Lung (tissue), 12 donors: Measurements from ENCODE around the gene CYP4F8. TPM values are rescaled to one million over a fixed set of nuclear protein-coding genes. Genes with fewer than 3 reads are reported as not detected.
"Not testable (repeated sequence)": the region's sequence is repeated elsewhere in the genome, so short reads cannot be mapped to it uniquely, and the experiment has no call there.

Experiments used
- ATAC-seq: fragments of 200-7000 bp; cut with Tn5 transposase; one replicate; pipeline ENCODE4 v1.9.1; 2020; ENCODE audit warnings: moderate number of reproducible peaks; ENCODE audit not compliant: insufficient read depth, low FRiP score
- DNase-seq, 3 donors: peaks; one replicate each; pipeline ENCODE4 v3.0.0-alpha.2; 2013 to 2017
- H3K27ac ChIP-seq, 2 donors: one replicate each; pipeline ENCODE4 v1.5.1; 2013; ENCODE audit warnings: mild to moderate bottlenecking in 2 of 2, moderate library complexity in 2 of 2, control low read depth in 1 of 2, inconsistent platforms in 1 of 2, low read depth in 1 of 2, low read length in 1 of 2
- H3K27me3 ChIP-seq, 3 donors: one replicate each; pipeline ENCODE4 v1.5.1; 2013; ENCODE audit warnings: low read length in 2 of 3; ENCODE audit not compliant: control insufficient read depth in 3 of 3, insufficient read depth in 3 of 3
- H3K36me3 ChIP-seq, 4 donors: one replicate each; pipeline ENCODE4 v1.5.1; 2013; ENCODE audit warnings: low read length in 4 of 4, mild to moderate bottlenecking in 1 of 4, moderate library complexity in 1 of 4; ENCODE audit not compliant: control insufficient read depth in 4 of 4, insufficient read depth in 4 of 4
- H3K4me1 ChIP-seq, 5 donors: one replicate each; pipeline ENCODE4 v1.5.1; 2013; ENCODE audit warnings: low read length in 5 of 5, mild to moderate bottlenecking in 2 of 5, moderate library complexity in 1 of 5; ENCODE audit not compliant: control insufficient read depth in 5 of 5, insufficient read depth in 5 of 5
- H3K4me3 ChIP-seq: one replicate; pipeline ENCODE4 v1.5.1; 2013; ENCODE audit warnings: mild to moderate bottlenecking, control low read depth, moderate library complexity
- H3K9ac ChIP-seq, 2 donors: one replicate each; pipeline ENCODE4 v1.5.1; 2013; ENCODE audit warnings: low read length in 2 of 2, control low read depth in 1 of 2; ENCODE audit not compliant: insufficient read depth in 1 of 2
- H3K9me3 ChIP-seq, 4 donors: one replicate each; pipeline ENCODE4 v1.5.1; 2013; ENCODE audit warnings: low read length in 3 of 4, mild to moderate bottlenecking in 1 of 4, moderate library complexity in 1 of 4; ENCODE audit not compliant: control insufficient read depth in 4 of 4, insufficient read depth in 3 of 4
- WGBS, 2 donors: extraction: QIAGEN DNeasy Blood & Tissue Kit; methylation state at CpG; one replicate each; pipeline ENCODE4 v1.1.7; 2013; 5-methylcytosine and 5-hydroxymethylcytosine counted together
- polyA plus RNA-seq, 2 donors: library from polyadenylated mRNA; stranded (reverse); fragments of 200-250 nt; gene quantifications; one replicate each; pipeline ENCODE4 v1.2.1, GENCODE V29; 2013
- total RNA-seq, 2 donors: library from RNA; depleted of rRNA in 1 of 2; stranded (reverse); fragments of >200 nt in 1 of 2; gene quantifications; one replicate each; pipeline ENCODE4 v1.2.1, GENCODE V29; 2014 to 2021
- TF ChIP-seq, protein P1 (sequence below): IDR thresholded peaks from 2 replicates; pipeline ENCODE4 v1.5.1; 2012; ENCODE audit warnings: mild to moderate bottlenecking; ENCODE audit errors: control extremely low read depth, extremely low read depth
- donor health status: control.
- donor health status: control.
- donor health status: Bipolar disorder and iron deficiency.
- donor health status: healthy.
- donor health status: DM: yes; HTN: yes; CAD: no.

The CYP4F8 gene
- total and polyA plus RNA-seq, 4 donors, result not detected

DNA sequence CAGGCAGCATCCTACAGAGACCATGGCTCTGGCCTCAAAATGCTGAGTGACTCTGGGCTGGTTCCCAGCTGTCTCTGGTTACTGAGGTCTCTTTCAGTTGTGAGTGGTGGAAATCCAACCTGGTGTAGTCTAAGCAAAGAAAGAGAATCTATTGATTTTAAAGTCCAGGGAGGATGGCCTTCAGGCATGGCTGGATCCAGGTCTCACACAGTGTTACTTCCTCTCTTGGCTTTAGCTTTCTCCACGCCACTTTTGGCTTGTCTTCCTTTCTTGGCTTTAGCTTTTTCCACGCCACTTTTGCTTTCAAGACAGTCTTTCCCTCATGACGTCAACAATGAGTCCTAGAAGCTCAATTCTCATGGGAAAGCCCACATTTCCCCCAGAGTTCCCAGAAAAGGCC, 29.8 kb downstream of the CYP4F8 start:
- Histone ChIP-seq H3K27me3 (no peaks in the 10 kb centered on the region), H3K9me3 (peaks cover 0 to 6% (median 0%) of the 10 kb centered on the region in 4 donors), H3K9ac (no peak overlapping the region), H3K36me3 (no peaks in the 10 kb centered on the region), H3K4me3 (no peak overlapping the region), H3K27ac (no peak overlapping the region), H3K4me1 (peaks cover 0 to 7% (median 0%) of the 10 kb centered on the region in 5 donors)
- WGBS, 2 donors, result 72 to 74% methylated on average over 3 of the region's 3 CpGs
- TF ChIP-seq, protein P1, sequence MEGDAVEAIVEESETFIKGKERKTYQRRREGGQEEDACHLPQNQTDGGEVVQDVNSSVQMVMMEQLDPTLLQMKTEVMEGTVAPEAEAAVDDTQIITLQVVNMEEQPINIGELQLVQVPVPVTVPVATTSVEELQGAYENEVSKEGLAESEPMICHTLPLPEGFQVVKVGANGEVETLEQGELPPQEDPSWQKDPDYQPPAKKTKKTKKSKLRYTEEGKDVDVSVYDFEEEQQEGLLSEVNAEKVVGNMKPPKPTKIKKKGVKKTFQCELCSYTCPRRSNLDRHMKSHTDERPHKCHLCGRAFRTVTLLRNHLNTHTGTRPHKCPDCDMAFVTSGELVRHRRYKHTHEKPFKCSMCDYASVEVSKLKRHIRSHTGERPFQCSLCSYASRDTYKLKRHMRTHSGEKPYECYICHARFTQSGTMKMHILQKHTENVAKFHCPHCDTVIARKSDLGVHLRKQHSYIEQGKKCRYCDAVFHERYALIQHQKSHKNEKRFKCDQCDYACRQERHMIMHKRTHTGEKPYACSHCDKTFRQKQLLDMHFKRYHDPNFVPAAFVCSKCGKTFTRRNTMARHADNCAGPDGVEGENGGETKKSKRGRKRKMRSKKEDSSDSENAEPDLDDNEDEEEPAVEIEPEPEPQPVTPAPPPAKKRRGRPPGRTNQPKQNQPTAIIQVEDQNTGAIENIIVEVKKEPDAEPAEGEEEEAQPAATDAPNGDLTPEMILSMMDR, result no peak
- no peak for ATAC-seq
- DNase-seq, result no peak

- TF ChIP-seq, protein P1, result no peak
- H3K4me1 ChIP-seq, result no peaks in the 10 kb centered on the region
- ATAC-seq (no peak), DNase-seq (no peak)
- no peak overlapping the region for H3K9ac ChIP-seq
- H3K9me3 ChIP-seq, result peaks cover 0 to 6% (median 0%) of the 10 kb centered on the region in 4 donors
- no peak overlapping the region for H3K27ac ChIP-seq
- H3K4me3 ChIP-seq, result no peak overlapping the region
- H3K36me3 ChIP-seq, result no peaks in the 10 kb centered on the region
- WGBS, 2 donors, result 71 to 77% methylated on average over 2 of the region's 2 CpGs
- no peaks in the 10 kb centered on the region for H3K27me3 ChIP-seq
Measured at GRCh38 chr19:15649526-15649925, 34.5 kb downstream of the CYP4F8 start.

GRCh38 chr19:15650123-15650522, 35.1 kb downstream of the CYP4F8 start:
- DNase-seq, H3K27ac ChIP-seq, H3K27me3 ChIP-seq, ATAC-seq, H3K9ac ChIP-seq, H3K9me3 ChIP-seq, H3K4me1 ChIP-seq, H3K4me3 ChIP-seq, H3K36me3 ChIP-seq: not testable (repeated sequence)

GRCh38 chr19:15651791-15652190, 36.8 kb downstream of the CYP4F8 start:
- Histone ChIP-seq H3K4me1 (no peaks in the 10 kb centered on the region), H3K9ac (no peak overlapping the region), H3K36me3 (no peaks in the 10 kb centered on the region), H3K27me3 (no peaks in the 10 kb centered on the region), H3K9me3 (peaks cover 0 to under 1% (median 0%) of the 10 kb centered on the region in 4 donors), H3K4me3 (no peak overlapping the region), H3K27ac (no peak overlapping the region)
- WGBS, 2 donors, result 62 to 93% methylated on average over 3 of the region's 3 CpGs
- no peak for DNase-seq
- TF ChIP-seq, protein P1, result no peak
- no peak for ATAC-seq
